GM12878 (cell line): Measurements from ENCODE around the gene C3orf70. TPM values are rescaled to one million over a fixed set of nuclear protein-coding genes. Genes with fewer than 3 reads are reported as not detected.

Experiments used
- ATAC-seq: fragments of 200-7000 bp; cut with Tn5 transposase; 3 replicates; pipeline ENCODE4 v1.9.1; 2020; ENCODE audit warnings: mild to moderate bottlenecking, moderate library complexity
- BruUV-seq: library from RNA; stranded (reverse); fragments of 400-500 nt; replicated peaks from 2 replicates; lab custom pipeline; 2021; lab: Mats Ljungman, UMichigan
- CTCF ChIA-PET: fragments of 300-600 bp; sonication (Branson Sonifier 250); formaldehyde crosslinking; extraction: SDS; loops from one replicate; lab custom pipeline; 2021; ENCODE audit warnings: inconsistent platforms; lab: Yijun Ruan, JAX
- POLR2A ChIA-PET: fragments of 350-600 bp; formaldehyde crosslinking; extraction: SDS; loops from one replicate; lab custom pipeline; 2021; ENCODE audit warnings: inconsistent platforms; lab: Charles Lee
- RAD21 ChIA-PET: fragments of 300-600 bp; sonication (Branson Sonifier 250); formaldehyde crosslinking; loops from one replicate; lab custom pipeline; 2023; ENCODE audit warnings: antibody characterized with exemption; ENCODE audit not compliant: unreplicated experiment; lab: Charles Lee
- SMC1A ChIA-PET: fragments of 300-600 bp; sonication (Branson Sonifier 250); formaldehyde crosslinking; loops from one replicate; lab custom pipeline; 2023; ENCODE audit not compliant: unreplicated experiment, uncharacterized antibody; lab: Charles Lee
- DNase-seq: peaks from one replicate; pipeline ENCODE4 v3.0.0-alpha.2; 2011; ENCODE audit warnings: low read depth, low spot score
- FAIRE-seq: peaks from 3 replicates; lab custom pipeline; 2011; peaks lifted over from hg19 to GRCh38; lab: Jason Lieb, UNC
- H2AFZ ChIP-seq: 2 replicates; pipeline ENCODE4 v1.6.0; 2011; ENCODE audit warnings: low read depth, low read length, control low read depth; ENCODE audit not compliant: control insufficient read depth
- H3K27ac ChIP-seq: 2 replicates; pipeline ENCODE4 v1.5.1; 2011; ENCODE audit warnings: control low read depth; ENCODE audit not compliant: control insufficient read depth, insufficient read depth
- H3K27me3 ChIP-seq, 2 experiments: replicated peaks in 1 of 2; 2 replicates each; pipeline versions ENCODE4 v1.6.0 to v1.6.1; 2011; ENCODE audit warnings: low read length in 1 of 2; ENCODE audit not compliant: control insufficient read depth in 2 of 2, insufficient read depth in 2 of 2
- H3K36me3 ChIP-seq, 2 experiments: 2 replicates each; pipeline ENCODE4 v1.5.1; 2011; ENCODE audit warnings: low read length in 1 of 2; ENCODE audit not compliant: control insufficient read depth in 2 of 2, insufficient read depth in 2 of 2
- H3K4me1 ChIP-seq: 2 replicates; pipeline ENCODE4 v1.6.1; 2011; ENCODE audit warnings: mild to moderate bottlenecking, low read length, moderate library complexity, mixed read lengths; ENCODE audit not compliant: control insufficient read depth, insufficient read depth
- H3K4me2 ChIP-seq: 2 replicates; pipeline ENCODE4 v1.6.0; 2011; ENCODE audit warnings: control low read depth; ENCODE audit not compliant: control insufficient read depth, insufficient read depth
- H3K4me3 ChIP-seq: fragments of 200-600 bp; sonication (generic); 2 replicates; pipeline ENCODE4 v1.5.1; 2016
- H3K79me2 ChIP-seq: 2 replicates; pipeline ENCODE4 v1.6.0; 2011; ENCODE audit warnings: low read length; ENCODE audit not compliant: control insufficient read depth, insufficient read depth
- H3K9ac ChIP-seq: 2 replicates; pipeline ENCODE4 v1.8.0; 2011; ENCODE audit warnings: low read length, control low read depth, mixed read lengths; ENCODE audit not compliant: control insufficient read depth, insufficient read depth
- H3K9me3 ChIP-seq: replicated peaks from 3 replicates; pipeline ENCODE4 v1.5.1; 2011; ENCODE audit warnings: mild to moderate bottlenecking, low read length; ENCODE audit not compliant: control insufficient read depth, insufficient read depth
- H4K20me1 ChIP-seq: 2 replicates; pipeline ENCODE4 v1.6.0; 2011; ENCODE audit not compliant: control insufficient read depth, insufficient read depth
- ASH2L ChIP-seq: fragments of 300-600, 200-600 bp; sonication (generic); IDR thresholded peaks from 2 replicates; pipeline ENCODE4 v1.6.1; 2017; ENCODE audit warnings: low read depth, mild to moderate bottlenecking, borderline replicate concordance
- FOS ChIP-seq: IDR thresholded peaks from 3 replicates; pipeline ENCODE4 v1.6.1; 2011; ENCODE audit warnings: borderline replicate concordance; ENCODE audit not compliant: insufficient read length; ENCODE audit errors: extremely low read depth
- MYC ChIP-seq: IDR thresholded peaks from 2 replicates; pipeline ENCODE4 v1.6.1; 2011; ENCODE audit warnings: mild to moderate bottlenecking, low read length, moderate library complexity, inconsistent platforms; ENCODE audit not compliant: insufficient read depth, insufficient replicate concordance, insufficient read length, severe bottlenecking
- NFYB ChIP-seq: IDR thresholded peaks from 2 replicates; pipeline ENCODE4 v1.6.1; 2011; ENCODE audit warnings: low read depth, mild to moderate bottlenecking, low read length, improper control_type of control experiment, moderate library complexity; ENCODE audit not compliant: insufficient read depth
- NR2C2 ChIP-seq: IDR thresholded peaks from 2 replicates; pipeline ENCODE4 v1.6.1; 2011; ENCODE audit warnings: borderline replicate concordance, low read depth; ENCODE audit not compliant: control insufficient read depth, insufficient read length
- POLR2AphosphoS5 ChIP-seq: IDR thresholded peaks from 2 replicates; pipeline ENCODE4 v1.6.1; 2011; ENCODE audit warnings: mild to moderate bottlenecking, low read length, inconsistent platforms
- POU2F2 ChIP-seq: IDR thresholded peaks from 3 replicates; pipeline ENCODE4 v1.6.1; 2011; ENCODE audit warnings: low read depth, mild to moderate bottlenecking, low read length, borderline replicate concordance
- RAD21 ChIP-seq: IDR thresholded peaks from 2 replicates; pipeline ENCODE4 v1.6.1; 2011; ENCODE audit warnings: mild to moderate bottlenecking, low read depth, low read length, moderate library complexity; ENCODE audit not compliant: insufficient read depth
- RFX5 ChIP-seq: IDR thresholded peaks from 2 replicates; pipeline ENCODE4 v1.6.1; 2011; ENCODE audit warnings: low read depth, low read length, improper control_type of control experiment
- SREBF2 ChIP-seq: IDR thresholded peaks from 2 replicates; pipeline ENCODE4 v1.6.1; 2012; ENCODE audit warnings: mild to moderate bottlenecking, low read length
- SRF ChIP-seq, 2 experiments: IDR thresholded peaks; 2 replicates each; pipeline ENCODE4 v1.6.1; 2011; ENCODE audit warnings: low read depth in 2 of 2, low read length in 2 of 2, mild to moderate bottlenecking in 1 of 2, moderate library complexity in 1 of 2
- TCF7 ChIP-seq: IDR thresholded peaks from 2 replicates; pipeline ENCODE4 v1.6.1; 2014; ENCODE audit warnings: antibody characterized with exemption, borderline replicate concordance
- ZNF274 ChIP-seq: IDR thresholded peaks from one replicate; pipeline ENCODE4 v1.8.0; 2011; ENCODE audit not compliant: insufficient read length, insufficient read depth
- ZNF622 ChIP-seq: fragments of 450-650 bp; IDR thresholded peaks from 2 replicates; pipeline ENCODE4 v1.6.1; 2017; ENCODE audit warnings: mild to moderate bottlenecking, inconsistent platforms
- WGBS: methylation state at CpG from one replicate; pipeline ENCODE4 v1.1.6; 2016; ENCODE audit warnings: low lambda C conversion rate; ENCODE audit not compliant: insufficient replicate concordance, insufficient coverage; ENCODE audit errors: missing lambda C conversion rate; 5-methylcytosine and 5-hydroxymethylcytosine counted together
- in situ Hi-C: fragments of 300-500 bp; cut with MboI; formaldehyde crosslinking; loops from 9 replicates; pipeline ENCODE4 v1.14.3; 2018; ENCODE audit warnings: mixed read lengths
- intact Hi-C: fragments of 100-400 bp; cut with micrococcal nuclease; formaldehyde crosslinking; loops from one replicate; pipeline ENCODE4 v1.14.2; 2022; ENCODE audit not compliant: unreplicated experiment
- polyA plus RNA-seq, 11 experiments: library from polyadenylated mRNA; depleted of rRNA in 4 of 11; unstranded in 6 of 11; stranded (reverse) in 5 of 11; fragments of >200 nt; fragmentation: Nextera tagmentation in 4 of 11; fragmentation: Illumina TruSeq in 1 of 11; extraction: Ambion mirVana in 4 of 11; extraction: Trizol in 1 of 11; gene quantifications; 1 replicate in 1 of 11; 2 replicates in 10 of 11; pipeline versions ENCODE4 v1.2.1 to v1.2.3, GENCODE V29; 2011 to 2016; ENCODE audit warnings: inconsistent platforms in 2 of 11, missing spikeins in 2 of 11, low read depth in 1 of 11
- total RNA-seq, 4 experiments: library from RNA; depleted of rRNA in 3 of 4; stranded (reverse); fragments of >200 nt in 3 of 4; fragmentation: Illumina TruSeq in 1 of 4; extraction: Trizol in 1 of 4; gene quantifications; 2 replicates each; pipeline versions ENCODE4 v1.2.1 to v1.2.3, GENCODE V29; 2013 to 2021
- TF ChIP-seq, protein P1 (sequence below): IDR thresholded peaks from 2 replicates; pipeline ENCODE4 v1.6.1; 2011; ENCODE audit warnings: low read depth, low read length, improper control_type of control experiment, borderline replicate concordance
- TF ChIP-seq, protein P2 (sequence below): IDR thresholded peaks from 2 replicates; pipeline ENCODE4 v1.6.1; 2012; ENCODE audit warnings: mild to moderate bottlenecking, low read depth, low read length
- TF ChIP-seq, protein P3 (sequence below): IDR thresholded peaks from 2 replicates; pipeline ENCODE4 v1.6.1; 2012; ENCODE audit warnings: low read length, inconsistent platforms

The C3orf70 gene
- total and polyA plus RNA-seq, 10 of the 15 experiments (the other 5 are each of a cell fraction or from before 2014, with no cell fraction given), result 0.03 to 0.04 TPM; not detected in 8

DNA sequence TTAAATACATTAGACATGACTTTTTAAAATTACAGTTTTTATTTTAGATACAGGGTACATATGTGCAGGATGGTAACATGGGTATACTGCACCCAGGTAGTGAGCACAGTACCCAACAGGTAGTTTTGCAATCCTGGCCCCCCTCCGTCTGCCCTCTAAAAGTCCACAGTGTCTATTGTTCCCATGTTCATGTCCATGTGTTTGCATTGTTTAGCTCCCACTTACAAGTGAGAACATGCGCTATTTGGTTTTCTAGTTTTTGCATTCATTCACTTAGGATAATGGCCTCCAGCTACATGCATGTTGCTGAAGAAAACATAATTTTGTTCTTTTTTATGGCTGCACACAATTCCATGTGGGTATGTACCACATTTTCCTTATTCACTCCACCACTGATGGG lies 23.8 kb downstream of the C3orf70 start:
- ChIA-PET SMC1A (interaction anchor here (0.9 kb wide), 1 partner anchor 26 kb away, joined by 3 read pairs; no protein-coding TSS in a partner anchor), CTCF (no interaction called here), POLR2A (no interaction called here), RAD21 (no interaction called here)
- intact Hi-C loops (no loop called here), in situ Hi-C loops (no loop called here)
- no peak overlapping the region for H2AFZ ChIP-seq
- H3K27me3 ChIP-seq, result no peaks in the 10 kb centered on the region
- no peak overlapping the region for H3K4me2 ChIP-seq
- no peak overlapping the region for H3K27ac ChIP-seq
- ATAC-seq, result no peak
- no peaks in the 10 kb centered on the region for H3K36me3 ChIP-seq
- WGBS, result 50% methylated on average over 2 of the region's 2 CpGs
- H4K20me1 ChIP-seq, result no peaks in the 10 kb centered on the region
- H3K4me1 ChIP-seq, result no peaks in the 10 kb centered on the region
- no peak overlapping the region for H3K9ac ChIP-seq
- TF ChIP-seq ZNF274 (no peak), POLR2AphosphoS5 (no peak), NFYB (no peak), ZNF622 (no peak), NR2C2 (no peak), SREBF2 (no peak), SRF (IDR thresholded peaks at IDR 0.05; ENCODE audit: low read depth in 2 of 2, low read length in 2 of 2) (no peak), TCF7 (no peak), RFX5 (no peak), FOS (no peak), RAD21 (no peak), ASH2L (no peak), POU2F2 (no peak), MYC (no peak)
- TF ChIP-seq, protein P1, sequence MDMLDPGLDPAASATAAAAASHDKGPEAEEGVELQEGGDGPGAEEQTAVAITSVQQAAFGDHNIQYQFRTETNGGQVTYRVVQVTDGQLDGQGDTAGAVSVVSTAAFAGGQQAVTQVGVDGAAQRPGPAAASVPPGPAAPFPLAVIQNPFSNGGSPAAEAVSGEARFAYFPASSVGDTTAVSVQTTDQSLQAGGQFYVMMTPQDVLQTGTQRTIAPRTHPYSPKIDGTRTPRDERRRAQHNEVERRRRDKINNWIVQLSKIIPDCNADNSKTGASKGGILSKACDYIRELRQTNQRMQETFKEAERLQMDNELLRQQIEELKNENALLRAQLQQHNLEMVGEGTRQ, result no peak
- TF ChIP-seq, protein P2, sequence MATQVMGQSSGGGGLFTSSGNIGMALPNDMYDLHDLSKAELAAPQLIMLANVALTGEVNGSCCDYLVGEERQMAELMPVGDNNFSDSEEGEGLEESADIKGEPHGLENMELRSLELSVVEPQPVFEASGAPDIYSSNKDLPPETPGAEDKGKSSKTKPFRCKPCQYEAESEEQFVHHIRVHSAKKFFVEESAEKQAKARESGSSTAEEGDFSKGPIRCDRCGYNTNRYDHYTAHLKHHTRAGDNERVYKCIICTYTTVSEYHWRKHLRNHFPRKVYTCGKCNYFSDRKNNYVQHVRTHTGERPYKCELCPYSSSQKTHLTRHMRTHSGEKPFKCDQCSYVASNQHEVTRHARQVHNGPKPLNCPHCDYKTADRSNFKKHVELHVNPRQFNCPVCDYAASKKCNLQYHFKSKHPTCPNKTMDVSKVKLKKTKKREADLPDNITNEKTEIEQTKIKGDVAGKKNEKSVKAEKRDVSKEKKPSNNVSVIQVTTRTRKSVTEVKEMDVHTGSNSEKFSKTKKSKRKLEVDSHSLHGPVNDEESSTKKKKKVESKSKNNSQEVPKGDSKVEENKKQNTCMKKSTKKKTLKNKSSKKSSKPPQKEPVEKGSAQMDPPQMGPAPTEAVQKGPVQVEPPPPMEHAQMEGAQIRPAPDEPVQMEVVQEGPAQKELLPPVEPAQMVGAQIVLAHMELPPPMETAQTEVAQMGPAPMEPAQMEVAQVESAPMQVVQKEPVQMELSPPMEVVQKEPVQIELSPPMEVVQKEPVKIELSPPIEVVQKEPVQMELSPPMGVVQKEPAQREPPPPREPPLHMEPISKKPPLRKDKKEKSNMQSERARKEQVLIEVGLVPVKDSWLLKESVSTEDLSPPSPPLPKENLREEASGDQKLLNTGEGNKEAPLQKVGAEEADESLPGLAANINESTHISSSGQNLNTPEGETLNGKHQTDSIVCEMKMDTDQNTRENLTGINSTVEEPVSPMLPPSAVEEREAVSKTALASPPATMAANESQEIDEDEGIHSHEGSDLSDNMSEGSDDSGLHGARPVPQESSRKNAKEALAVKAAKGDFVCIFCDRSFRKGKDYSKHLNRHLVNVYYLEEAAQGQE, result no peak
- TF ChIP-seq, protein P3, sequence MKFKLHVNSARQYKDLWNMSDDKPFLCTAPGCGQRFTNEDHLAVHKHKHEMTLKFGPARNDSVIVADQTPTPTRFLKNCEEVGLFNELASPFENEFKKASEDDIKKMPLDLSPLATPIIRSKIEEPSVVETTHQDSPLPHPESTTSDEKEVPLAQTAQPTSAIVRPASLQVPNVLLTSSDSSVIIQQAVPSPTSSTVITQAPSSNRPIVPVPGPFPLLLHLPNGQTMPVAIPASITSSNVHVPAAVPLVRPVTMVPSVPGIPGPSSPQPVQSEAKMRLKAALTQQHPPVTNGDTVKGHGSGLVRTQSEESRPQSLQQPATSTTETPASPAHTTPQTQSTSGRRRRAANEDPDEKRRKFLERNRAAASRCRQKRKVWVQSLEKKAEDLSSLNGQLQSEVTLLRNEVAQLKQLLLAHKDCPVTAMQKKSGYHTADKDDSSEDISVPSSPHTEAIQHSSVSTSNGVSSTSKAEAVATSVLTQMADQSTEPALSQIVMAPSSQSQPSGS, result no peak
- H3K4me3 ChIP-seq, result no peak overlapping the region
- H3K9me3 ChIP-seq, result no peaks in the 10 kb centered on the region
- no peak for DNase-seq
- BruUV-seq, result no TSS peak
- no peaks in the 10 kb centered on the region for H3K79me2 ChIP-seq
- no peak for FAIRE-seq
